Mesothelial cell of epicardium (in vitro differentiated cells): ENCODE data around the gene STAMBP. TPM values are rescaled to one million over a fixed set of nuclear protein-coding genes. Genes with fewer than 3 reads are reported as not detected.

Experiments used
- DNase-seq, 2 experiments: peaks; one replicate each; pipeline ENCODE4 v3.0.0; 2021; ENCODE audit warnings: low spot score in 2 of 2; ENCODE audit not compliant: unreplicated experiment in 2 of 2
- H3K27ac Mint-ChIP-seq: 2 replicates; pipeline ENCODE4 v1.8.0; 2021; ENCODE audit warnings: mixed read lengths
- H3K27me3 Mint-ChIP-seq: 2 replicates; pipeline ENCODE4 v1.8.0; 2021; ENCODE audit warnings: low read depth, mixed read lengths
- H3K36me3 Mint-ChIP-seq: 2 replicates; pipeline ENCODE4 v1.8.0; 2021; ENCODE audit warnings: mixed read lengths
- H3K4me1 Mint-ChIP-seq: 2 replicates; pipeline ENCODE4 v1.8.0; 2021; ENCODE audit warnings: mixed read lengths
- H3K4me3 Mint-ChIP-seq: 2 replicates; pipeline ENCODE4 v1.8.0; 2021; ENCODE audit warnings: mild to moderate bottlenecking, moderate library complexity, mixed read lengths
- H3K9me3 Mint-ChIP-seq: 2 replicates; pipeline ENCODE4 v1.8.0; 2021; ENCODE audit warnings: mixed read lengths
- CTCF ChIP-seq: fragments of 200-600 bp; sonication (generic); IDR thresholded peaks from one replicate; pipeline ENCODE4 v1.5.0; 2021; ENCODE audit warnings: antibody characterized with exemption; ENCODE audit not compliant: unreplicated experiment
- total RNA-seq: library from RNA; stranded (reverse); gene quantifications from 3 replicates; pipeline ENCODE4 v1.2.1, GENCODE V29; 2021

STAMBP gene
- total RNA-seq, 1 donor from 2014 or later: 33.2 TPM

DNA sequence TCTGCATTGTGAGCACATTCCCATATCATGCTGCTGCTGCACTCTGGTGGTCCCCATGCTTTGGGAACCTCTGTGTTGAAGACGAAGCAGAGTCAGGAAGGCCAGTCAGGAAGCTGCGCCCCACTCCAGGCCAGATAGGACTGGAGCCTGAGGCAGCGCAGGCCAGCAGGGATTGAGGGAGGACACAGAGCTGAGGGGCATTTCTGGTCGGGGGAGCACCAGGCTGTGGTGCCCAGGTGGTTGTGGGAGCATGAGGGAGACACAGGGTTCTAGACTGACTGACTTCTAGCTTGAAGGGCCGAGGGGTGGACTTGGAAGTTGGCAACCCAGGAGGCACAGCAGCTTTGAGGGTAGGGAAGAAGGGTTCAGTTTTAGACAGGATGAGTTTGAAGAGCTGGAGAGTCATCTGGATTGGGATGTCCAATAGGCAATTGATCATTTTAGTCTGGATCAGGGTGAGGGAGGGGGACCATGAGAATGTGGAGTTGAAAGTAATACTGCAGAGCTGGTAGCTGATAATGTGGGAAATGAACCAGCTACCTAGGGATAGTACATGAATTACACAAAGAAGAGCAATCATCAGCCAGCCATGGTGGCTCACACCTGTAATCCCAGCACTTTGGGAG is 62.6 kb downstream of the STAMBP start:
- H3K27me3 Mint-ChIP-seq: peaks cover 1% of the 10 kb centered on the region
- no peaks in the 10 kb centered on the region for H3K9me3 Mint-ChIP-seq
- DNase-seq: no peak
- no peak for TF ChIP-seq CTCF
- H3K4me1 Mint-ChIP-seq: peaks cover 3% of the 10 kb centered on the region
- no peak overlapping the region for H3K4me3 Mint-ChIP-seq
- H3K27ac Mint-ChIP-seq: no peak overlapping the region
- no peaks in the 10 kb centered on the region for H3K36me3 Mint-ChIP-seq

DNA sequence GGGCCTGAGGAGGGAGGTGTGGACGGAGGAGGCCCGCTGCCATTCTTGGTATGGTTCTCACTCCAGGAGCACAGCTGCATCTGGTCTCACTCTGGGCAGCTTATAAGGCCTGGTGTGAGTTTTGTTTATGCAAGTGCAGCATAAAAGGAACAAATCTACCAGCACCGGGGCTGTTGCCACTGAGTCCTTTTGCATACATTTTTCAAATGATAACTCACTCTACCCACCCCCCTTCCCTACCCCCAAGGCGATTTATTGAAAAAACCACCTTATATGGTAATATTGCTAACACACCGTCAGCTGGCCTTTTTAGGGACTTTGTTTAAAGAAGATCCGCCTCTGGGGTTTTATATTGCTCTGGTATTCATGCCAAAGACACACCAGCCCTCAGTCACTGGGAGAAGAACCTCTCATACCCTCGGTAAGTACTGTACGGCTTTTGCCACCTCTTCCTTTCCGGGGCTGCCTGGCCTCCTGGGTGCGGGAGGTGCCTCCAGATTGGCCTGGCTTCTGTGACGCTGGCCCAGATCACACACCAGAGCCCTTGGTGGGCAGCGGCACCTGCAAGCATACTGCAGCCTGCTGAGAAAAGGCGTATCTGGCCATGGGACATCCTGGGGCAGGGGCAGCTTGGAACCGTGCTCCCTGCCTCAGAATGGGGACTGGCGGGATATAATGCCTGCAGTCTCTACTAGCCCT is 64.0 kb downstream of the STAMBP start, which contains the start of gene ACTG2:
Gene ACTG2, plus strand, starts transcription at position 378 of the 699 bp plus-strand sequence. CDS start 8,304 bp downstream, outside the sequence.
- Mint-ChIP-seq H3K27me3 (peaks cover 4% of the 10 kb centered on the region), H3K4me1 (peaks cover 3% of the 10 kb centered on the region), H3K27ac (no peak within 1 kb of the TSS), H3K9me3 (no peaks in the 10 kb centered on the region), H3K36me3 (no peaks in the 10 kb centered on the region), H3K4me3 (no peak within 1 kb of the TSS)
- no peak for TF ChIP-seq CTCF
- no peak for DNase-seq

DNA sequence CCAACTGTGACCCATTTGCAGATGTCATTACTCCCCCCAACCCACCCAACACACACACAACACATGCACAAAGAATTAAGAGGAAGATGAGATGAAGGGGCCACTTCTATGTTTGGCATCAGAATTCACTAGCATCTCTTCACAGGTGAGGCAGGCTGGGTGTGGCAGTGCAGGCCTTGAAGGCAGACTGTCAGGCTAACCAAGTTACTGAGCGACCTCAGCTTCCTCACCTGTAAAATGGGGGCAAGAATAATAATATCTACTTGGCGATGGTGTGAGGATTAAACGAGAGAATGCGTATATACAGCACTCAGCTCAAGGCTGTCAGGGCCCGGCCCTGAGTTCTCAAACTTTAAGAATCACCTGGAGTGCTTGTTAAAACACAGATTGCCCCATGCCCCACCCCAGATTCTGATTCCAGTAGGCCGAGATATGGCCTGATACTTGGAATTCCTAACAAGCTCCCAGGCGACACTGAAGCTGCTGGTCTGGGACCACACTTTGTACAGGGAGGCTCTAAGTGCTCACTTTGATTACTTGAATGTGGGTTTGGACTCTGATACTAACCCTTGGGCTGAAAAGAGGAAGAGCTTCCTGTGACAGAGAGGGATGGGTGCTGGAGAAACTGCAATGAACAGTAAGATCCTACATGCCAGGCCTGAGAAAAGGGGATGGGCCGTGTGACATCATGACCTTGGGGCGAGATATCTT is 65.2 kb downstream of the STAMBP start:
- Mint-ChIP-seq H3K36me3 (no peaks in the 10 kb centered on the region), H3K4me1 (peaks cover 3% of the 10 kb centered on the region), H3K4me3 (no peak overlapping the region), H3K27ac (no peak overlapping the region), H3K9me3 (no peaks in the 10 kb centered on the region), H3K27me3 (peaks cover 4% of the 10 kb centered on the region)
- TF ChIP-seq CTCF: no peak
- no peak for DNase-seq

DNA sequence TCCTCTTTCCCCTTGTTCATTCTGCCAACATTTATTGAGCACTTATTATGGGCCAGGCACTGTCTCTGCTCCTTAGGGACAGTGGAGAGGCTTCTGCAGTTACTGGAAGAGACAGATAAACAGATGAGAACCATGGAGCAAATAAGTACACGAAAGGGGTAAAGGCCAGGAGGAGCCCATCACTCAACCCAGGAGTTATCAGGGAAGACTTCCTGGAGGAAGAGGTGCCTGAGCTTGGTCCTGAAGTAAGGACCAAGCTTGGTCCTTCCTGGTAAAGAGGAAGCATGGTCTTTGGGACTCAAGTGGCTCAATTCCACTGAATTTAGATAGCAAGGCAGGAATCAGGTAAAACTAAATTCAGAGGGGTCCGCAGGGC is 65.7 kb downstream of the STAMBP start:
- H3K4me3 Mint-ChIP-seq: no peak overlapping the region

DNA sequence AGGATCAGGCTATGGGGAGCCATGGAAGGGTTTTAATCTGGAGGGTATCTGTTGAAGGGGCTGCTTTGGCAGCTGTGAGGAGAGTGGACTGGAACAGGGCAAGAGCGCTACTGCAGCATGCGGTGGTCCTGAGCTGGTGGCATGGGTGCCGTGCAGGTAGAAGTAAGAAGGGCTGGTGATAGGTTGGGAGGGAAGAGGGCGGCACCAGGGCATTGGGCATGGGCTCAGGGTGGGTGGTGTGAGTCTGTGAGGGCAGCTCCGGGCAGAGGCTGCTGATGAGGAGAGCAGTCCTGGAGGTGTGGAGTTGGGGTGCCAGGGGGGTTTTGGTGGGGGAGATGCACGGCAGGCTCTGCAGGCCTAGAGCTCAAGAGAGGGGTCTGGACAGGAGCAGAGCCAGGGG is 66.1 kb downstream of the STAMBP start:
- H3K27ac Mint-ChIP-seq: no peak overlapping the region
- no peak for TF ChIP-seq CTCF
- peaks cover 3% of the 10 kb centered on the region for H3K4me1 Mint-ChIP-seq
- H3K4me3 Mint-ChIP-seq: no peak overlapping the region
- no peak for DNase-seq
- no peaks in the 10 kb centered on the region for H3K36me3 Mint-ChIP-seq
- H3K27me3 Mint-ChIP-seq: peaks cover 4% of the 10 kb centered on the region
- no peaks in the 10 kb centered on the region for H3K9me3 Mint-ChIP-seq

More for the DNA sequence above, 65.7 kb downstream of the STAMBP start:
- no peak overlapping the region for H3K27ac Mint-ChIP-seq
- TF ChIP-seq CTCF: no peak
- peaks cover 4% of the 10 kb centered on the region for H3K27me3 Mint-ChIP-seq
- no peak for DNase-seq
- H3K36me3 Mint-ChIP-seq: no peaks in the 10 kb centered on the region
- H3K4me1 Mint-ChIP-seq: peaks cover 3% of the 10 kb centered on the region
- H3K9me3 Mint-ChIP-seq: no peaks in the 10 kb centered on the region
